Uterus (tissue), 2 donors: ENCODE measurements around the gene GRK5.

Source experiments
- POLR2A ChIP-seq, 2 donors: fragments of 450-650 bp; IDR thresholded peaks; one replicate each; pipeline ENCODE4 v1.6.1; 2016; ENCODE audit warnings: antibody characterized with exemption in 2 of 2, mild to moderate bottlenecking in 1 of 2, moderate library complexity in 1 of 2
- TF ChIP-seq, protein P1 (sequence below), 4 experiments: fragments of 200-600 bp in 2 of 4; fragments of 450-650 bp in 2 of 4; sonication (generic) in 2 of 4; IDR thresholded peaks; one replicate each; pipeline ENCODE4 v1.5.1; 2016 to 2019; ENCODE audit warnings: antibody characterized with exemption in 4 of 4, mild to moderate bottlenecking in 2 of 4, moderate library complexity in 1 of 4

DNA sequence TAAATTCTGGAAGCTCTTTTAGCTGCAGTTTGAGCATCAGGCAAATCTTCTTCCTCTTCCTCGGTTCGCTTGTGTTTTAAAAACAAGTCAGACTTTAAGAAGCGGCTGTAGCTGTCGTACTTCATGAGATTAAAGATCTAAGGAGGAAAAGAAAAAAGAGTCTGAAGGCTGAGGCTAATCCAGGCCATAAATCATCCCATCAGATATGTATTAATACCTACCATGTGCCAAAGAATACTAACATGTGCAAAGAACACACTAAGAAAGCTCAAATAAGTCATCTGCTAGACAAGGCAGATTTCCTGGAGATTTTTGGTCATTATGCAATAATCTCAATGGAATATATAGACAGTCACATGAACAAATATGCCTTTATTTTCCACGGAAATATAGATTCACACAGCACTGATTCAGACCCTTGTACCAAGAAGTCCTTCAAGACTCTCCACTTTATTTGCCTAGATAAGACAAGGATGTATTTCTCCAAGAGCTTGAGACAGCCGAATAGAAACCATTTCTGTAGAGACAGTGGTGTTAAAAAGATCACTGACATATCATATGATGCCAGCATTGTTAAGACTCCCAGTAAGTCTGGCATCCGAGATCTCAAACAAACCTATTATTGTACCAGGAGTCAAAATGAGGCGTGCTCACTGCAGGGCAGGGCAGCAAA lies 292.9 kb downstream of the GRK5 start:
- TF ChIP-seq, protein P1, sequence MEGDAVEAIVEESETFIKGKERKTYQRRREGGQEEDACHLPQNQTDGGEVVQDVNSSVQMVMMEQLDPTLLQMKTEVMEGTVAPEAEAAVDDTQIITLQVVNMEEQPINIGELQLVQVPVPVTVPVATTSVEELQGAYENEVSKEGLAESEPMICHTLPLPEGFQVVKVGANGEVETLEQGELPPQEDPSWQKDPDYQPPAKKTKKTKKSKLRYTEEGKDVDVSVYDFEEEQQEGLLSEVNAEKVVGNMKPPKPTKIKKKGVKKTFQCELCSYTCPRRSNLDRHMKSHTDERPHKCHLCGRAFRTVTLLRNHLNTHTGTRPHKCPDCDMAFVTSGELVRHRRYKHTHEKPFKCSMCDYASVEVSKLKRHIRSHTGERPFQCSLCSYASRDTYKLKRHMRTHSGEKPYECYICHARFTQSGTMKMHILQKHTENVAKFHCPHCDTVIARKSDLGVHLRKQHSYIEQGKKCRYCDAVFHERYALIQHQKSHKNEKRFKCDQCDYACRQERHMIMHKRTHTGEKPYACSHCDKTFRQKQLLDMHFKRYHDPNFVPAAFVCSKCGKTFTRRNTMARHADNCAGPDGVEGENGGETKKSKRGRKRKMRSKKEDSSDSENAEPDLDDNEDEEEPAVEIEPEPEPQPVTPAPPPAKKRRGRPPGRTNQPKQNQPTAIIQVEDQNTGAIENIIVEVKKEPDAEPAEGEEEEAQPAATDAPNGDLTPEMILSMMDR (IDR thresholded peaks at IDR 0.05) = no peak
- no peak for TF ChIP-seq POLR2A (IDR thresholded peaks at IDR 0.05)
